Lung microvascular endothelial cell (primary cell): ENCODE measurements around the gene CRYBA1. TPM values are rescaled to one million over a fixed set of nuclear protein-coding genes. Genes with fewer than 3 reads are reported as not detected.
"Not testable (repeated sequence)": the region's sequence is repeated elsewhere in the genome, so short reads cannot be mapped to it uniquely, and the experiment has no call there.

Experiments
- DNase-seq, 2 donors: peaks; one replicate each; pipeline versions ENCODE4 v3.0.0 to v3.0.0-alpha.2; 2010; ENCODE audit warnings: low read depth in 2 of 2
- total RNA-seq: library from RNA; depleted of rRNA; stranded (reverse); fragments of >200 nt; gene quantifications from 2 replicates; pipeline ENCODE4 v1.2.1, GENCODE V29; 2014

The CRYBA1 gene
- total RNA-seq, 1 donor from 2014 or later = not detected

GRCh38 chr17:29237476-29238132 lies 9.1 kb upstream of the CRYBA1 start:
- no peak for DNase-seq

- no peak for DNase-seq
Measured at GRCh38 chr17:29238133-29238850, 8.4 kb upstream of the CRYBA1 start.

GRCh38 chr17:29240477-29240876 lies 6.2 kb upstream of the CRYBA1 start:
- DNase-seq = peak in 1 of 2 donors; percentile 8

- DNase-seq = peak; percentile 55 to 91
Measured at GRCh38 chr17:29240968-29241963, 5.4 kb upstream of the CRYBA1 start.

- no peak for DNase-seq
Measured at GRCh38 chr17:29242051-29242450, 4.6 kb upstream of the CRYBA1 start.

GRCh38 chr17:29242790-29243189 lies 3.9 kb upstream of the CRYBA1 start:
- DNase-seq = no peak

GRCh38 chr17:29243792-29244191 lies 2.9 kb upstream of the CRYBA1 start:
- peak; percentile 12 to 50 for DNase-seq

- DNase-seq = no peak
Measured at GRCh38 chr17:29245401-29245800, 1.3 kb upstream of the CRYBA1 start.

- no peak for DNase-seq
Measured at GRCh38 chr17:29247219-29247618, 560 bp downstream of the CRYBA1 start.

- DNase-seq = no peak
Measured at GRCh38 chr17:29248845-29249244, 2.2 kb downstream of the CRYBA1 start.

- no peak for DNase-seq
Measured at GRCh38 chr17:29250666-29251065, 4.0 kb downstream of the CRYBA1 start.

GRCh38 chr17:29251184-29251583 lies 4.5 kb downstream of the CRYBA1 start:
- DNase-seq = no peak

GRCh38 chr17:29252101-29252791 lies 5.6 kb downstream of the CRYBA1 start:
- peak; percentile 40 to 53 for DNase-seq

GRCh38 chr17:29253037-29253436 lies 6.4 kb downstream of the CRYBA1 start:
- DNase-seq = no peak

- peak in 1 of 2 donors; percentile 7 for DNase-seq
Measured at GRCh38 chr17:29255926-29256522, 9.4 kb downstream of the CRYBA1 start.

- DNase-seq = peak in 1 of 2 donors; percentile 56
Measured at GRCh38 chr17:29256735-29257466, 10.2 kb downstream of the CRYBA1 start.

GRCh38 chr17:29257756-29258155 lies 11.1 kb downstream of the CRYBA1 start:
- DNase-seq = peak in 1 of 2 donors; percentile 31

- no peak for DNase-seq
Measured at GRCh38 chr17:29263916-29264315, 17.3 kb downstream of the CRYBA1 start.

GRCh38 chr17:29271980-29272379 lies 25.3 kb downstream of the CRYBA1 start:
- not testable (repeated sequence) for DNase-seq

GRCh38 chr17:29273924-29274323 lies 27.3 kb downstream of the CRYBA1 start:
- DNase-seq = no peak
